WTC11 (cell line): ENCODE results near the gene HNRNPA0. TPM values are rescaled to one million over a fixed set of nuclear protein-coding genes. Genes with fewer than 3 reads are reported as not detected.

Source experiments
- ATAC-seq: fragments of 200-7000 bp; cut with Tn5 transposase; 2 replicates; pipeline ENCODE4 v1.10.0; 2021; ENCODE audit warnings: mild to moderate bottlenecking, moderate library complexity
- CTCF ChIA-PET: fragments of 300-600 bp; sonication (Branson Sonifier 250); formaldehyde crosslinking; loops from one replicate; lab custom pipeline; 2021; ENCODE audit warnings: antibody characterized with exemption; lab: Charles Lee
- POLR2A ChIA-PET: fragments of 350-600 bp; sonication (Branson Sonifier 250); formaldehyde crosslinking; loops from one replicate; lab custom pipeline; 2021; ENCODE audit warnings: antibody characterized with exemption; lab: Charles Lee
- DNase-seq: peaks from one replicate; pipeline ENCODE4 v3.0.0; 2021; ENCODE audit warnings: low spot score
- H3K27ac Mint-ChIP-seq: 2 replicates; pipeline ENCODE4 v1.8.0; 2021; ENCODE audit warnings: mixed read lengths
- H3K27me3 Mint-ChIP-seq: 2 replicates; pipeline ENCODE4 v1.8.0; 2021; ENCODE audit warnings: low read depth, mild to moderate bottlenecking, moderate library complexity, mixed read lengths
- H3K36me3 Mint-ChIP-seq: 2 replicates; pipeline ENCODE4 v1.8.0; 2021; ENCODE audit warnings: mixed read lengths
- H3K4me1 Mint-ChIP-seq: 2 replicates; pipeline ENCODE4 v1.8.0; 2022; ENCODE audit warnings: mixed read lengths
- H3K4me3 Mint-ChIP-seq: 2 replicates; pipeline ENCODE4 v1.8.0; 2021; ENCODE audit warnings: mild to moderate bottlenecking, moderate library complexity, mixed read lengths
- H3K9me3 Mint-ChIP-seq: 2 replicates; pipeline ENCODE4 v1.8.0; 2021; ENCODE audit warnings: mixed read lengths
- AFF4 ChIP-seq: sonication (generic); formaldehyde crosslinking; IDR thresholded peaks from 2 replicates; pipeline ENCODE4 v1.8.1; 2023; ENCODE audit warnings: mild to moderate bottlenecking, missing genetic modification reagents, borderline replicate concordance
- ARID4B ChIP-seq: sonication (generic); formaldehyde crosslinking; IDR thresholded peaks from 2 replicates; pipeline ENCODE4 v1.8.0; 2023; ENCODE audit warnings: missing genetic modification reagents, mild to moderate bottlenecking, borderline replicate concordance
- CBFB ChIP-seq: sonication (generic); formaldehyde crosslinking; IDR thresholded peaks from 2 replicates; pipeline ENCODE4 v1.8.1; 2022; ENCODE audit warnings: mild to moderate bottlenecking, low read depth, missing genetic modification reagents
- CREM ChIP-seq: sonication (generic); formaldehyde crosslinking; IDR thresholded peaks from 2 replicates; pipeline ENCODE4 v1.8.1; 2022; ENCODE audit warnings: mild to moderate bottlenecking, missing genetic modification reagents, moderate library complexity
- ELF4 ChIP-seq: sonication (generic); formaldehyde crosslinking; IDR thresholded peaks from 2 replicates; pipeline ENCODE4 v1.8.1; 2022; ENCODE audit warnings: low read depth, mild to moderate bottlenecking, moderate library complexity, missing genetic modification reagents
- ERG ChIP-seq: fragments of 250-450 bp; sonication (Bioruptor Pico); IDR thresholded peaks from 2 replicates; pipeline ENCODE4 v1.8.0; 2021; ENCODE audit warnings: mild to moderate bottlenecking
- FOXJ3 ChIP-seq: sonication (generic); formaldehyde crosslinking; IDR thresholded peaks from 2 replicates; pipeline ENCODE4 v1.9.0; 2021; ENCODE audit warnings: missing genetic modification reagents, mild to moderate bottlenecking, borderline replicate concordance
- GTF2I ChIP-seq: fragments of 250-450 bp; sonication (Bioruptor Pico); conservative IDR thresholded peaks from 2 replicates; pipeline ENCODE4 v1.4.0; 2021; ENCODE audit warnings: mild to moderate bottlenecking
- KAT7 ChIP-seq: sonication (generic); formaldehyde crosslinking; IDR thresholded peaks from 2 replicates; pipeline ENCODE4 v1.8.1; 2023; ENCODE audit warnings: missing genetic modification reagents, mild to moderate bottlenecking, borderline replicate concordance
- MAX ChIP-seq: sonication (generic); formaldehyde crosslinking; IDR thresholded peaks from 2 replicates; pipeline ENCODE4 v1.8.0; 2022; ENCODE audit warnings: mild to moderate bottlenecking, missing genetic modification reagents
- MLX ChIP-seq: sonication (generic); formaldehyde crosslinking; IDR thresholded peaks from 2 replicates; pipeline ENCODE4 v1.8.1; 2023; ENCODE audit warnings: mild to moderate bottlenecking, missing genetic modification reagents, moderate library complexity
- NFE2L1 ChIP-seq: sonication (generic); formaldehyde crosslinking; IDR thresholded peaks from 2 replicates; pipeline ENCODE4 v1.8.1; 2023; ENCODE audit warnings: missing genetic modification reagents
- NR2C2 ChIP-seq: sonication (generic); formaldehyde crosslinking; IDR thresholded peaks from 2 replicates; pipeline ENCODE4 v1.8.0; 2022; ENCODE audit warnings: mild to moderate bottlenecking, missing genetic modification reagents
- SMAD4 ChIP-seq: sonication (generic); formaldehyde crosslinking; IDR thresholded peaks from 2 replicates; pipeline ENCODE4 v1.8.0; 2022; ENCODE audit warnings: mild to moderate bottlenecking, missing genetic modification reagents
- SP1 ChIP-seq: sonication (generic); formaldehyde crosslinking; conservative IDR thresholded peaks from 2 replicates; pipeline ENCODE4 v1.8.1; 2022; ENCODE audit warnings: missing genetic modification reagents
- TEAD1 ChIP-seq: sonication (generic); formaldehyde crosslinking; IDR thresholded peaks from 2 replicates; pipeline ENCODE4 v1.8.0; 2022; ENCODE audit warnings: mild to moderate bottlenecking, missing genetic modification reagents
- ZBTB21 ChIP-seq: sonication (generic); formaldehyde crosslinking; IDR thresholded peaks from 2 replicates; pipeline ENCODE4 v1.8.1; 2023; ENCODE audit warnings: mild to moderate bottlenecking, missing genetic modification reagents, borderline replicate concordance
- ZBTB43 ChIP-seq: sonication (generic); formaldehyde crosslinking; IDR thresholded peaks from 2 replicates; pipeline ENCODE4 v1.8.1; 2023; ENCODE audit warnings: mild to moderate bottlenecking, missing genetic modification reagents
- ZNF138 ChIP-seq: sonication (generic); formaldehyde crosslinking; conservative IDR thresholded peaks from 2 replicates; pipeline ENCODE4 v1.8.1; 2022; ENCODE audit warnings: mild to moderate bottlenecking, moderate library complexity, missing genetic modification reagents
- ZNF219 ChIP-seq: sonication (generic); formaldehyde crosslinking; IDR thresholded peaks from 2 replicates; pipeline ENCODE4 v1.8.0; 2023; ENCODE audit warnings: missing genetic modification reagents, mild to moderate bottlenecking, borderline replicate concordance
- ZNF317 ChIP-seq: sonication (generic); formaldehyde crosslinking; IDR thresholded peaks from 2 replicates; pipeline ENCODE4 v1.8.1; 2023; ENCODE audit warnings: low read depth, mild to moderate bottlenecking, moderate library complexity, missing genetic modification reagents, borderline replicate concordance
- ZNF671 ChIP-seq: fragments of 250-450 bp; sonication (Bioruptor Pico); IDR thresholded peaks from 2 replicates; pipeline ENCODE4 v1.8.0; 2021; ENCODE audit warnings: mild to moderate bottlenecking
- total RNA-seq: library from RNA; stranded (reverse); gene quantifications from 3 replicates; pipeline ENCODE4 v1.2.3, GENCODE V29; 2021

Gene HNRNPA0
- total RNA-seq, 1 experiment from 2014 or later: 66.6 TPM

- TF ChIP-seq ARID4B (CRISPR knock-in tag) (no peak), SMAD4 (CRISPR knock-in tag) (no peak), ZBTB43 (CRISPR knock-in tag) (no peak), AFF4 (CRISPR knock-in tag) (no peak), ZNF219 (CRISPR knock-in tag) (no peak), GTF2I (CRISPR knock-in tag) (no peak), FOXJ3 (no peak), TEAD1 (CRISPR knock-in tag) (peak; percentile 13; the same call in 1 of the 2 replicates), ZNF671 (no peak), NFE2L1 (CRISPR knock-in tag) (no peak), CREM (CRISPR knock-in tag) (no peak)
Measured at GRCh38 chr5:137734962-137735554, 19.1 kb downstream of the HNRNPA0 start (continued).

GRCh38 chr5:137734331-137734730 is 19.8 kb downstream of the HNRNPA0 start:
- peaks cover 15% of the 10 kb centered on the region for H3K9me3 Mint-ChIP-seq
- H3K4me1 Mint-ChIP-seq: peaks cover 3% of the 10 kb centered on the region
- H3K36me3 Mint-ChIP-seq: peaks cover 5% of the 10 kb centered on the region; the same call in 1 of the 2 replicates
- CTCF ChIA-PET: interaction anchor here (3.0 kb wide), 1 partner anchor 74 kb away, joined by 50 read pairs; no protein-coding TSS in a partner anchor
- H3K27me3 Mint-ChIP-seq: no peaks in the 10 kb centered on the region; the same call in 1 of the 2 replicates
- peak overlapping the region; percentile 16; the same call in 1 of the 2 replicates for H3K27ac Mint-ChIP-seq
- no peak overlapping the region for H3K4me3 Mint-ChIP-seq
- POLR2A ChIA-PET: no interaction called here
- ATAC-seq (no peak), DNase-seq (no peak)
- no peak for TF ChIP-seq GTF2I (CRISPR knock-in tag)
- TF ChIP-seq MLX (CRISPR knock-in tag): no peak
- TF ChIP-seq ERG (CRISPR knock-in tag): no peak
- no peak for TF ChIP-seq SP1 (CRISPR knock-in tag)
- no peak for TF ChIP-seq CBFB (CRISPR knock-in tag)
- no peak for TF ChIP-seq ELF4 (CRISPR knock-in tag)
- TF ChIP-seq MAX: no peak
- TF ChIP-seq KAT7 (CRISPR knock-in tag): no peak
- no peak for TF ChIP-seq ZBTB21 (CRISPR knock-in tag)
- no peak for TF ChIP-seq ZNF317 (CRISPR knock-in tag)
- no peak for TF ChIP-seq ZNF138 (CRISPR knock-in tag)
- no peak for TF ChIP-seq NR2C2
